H1 (cell line): ENCODE measurements around the gene PRR16. TPM values are rescaled to one million over a fixed set of nuclear protein-coding genes. Genes with fewer than 3 reads are reported as not detected.

Experiments
- CTCF ChIA-PET: fragments of 300-600 bp; sonication (Branson Sonifier 250); formaldehyde crosslinking; loops from one replicate; lab custom pipeline; 2021; ENCODE audit not compliant: partially characterized antibody; lab: Charles Lee
- POLR2A ChIA-PET: fragments of 300-600 bp; sonication (Branson Sonifier 250); formaldehyde crosslinking; loops from one replicate; lab custom pipeline; 2021; ENCODE audit warnings: inconsistent platforms; ENCODE audit not compliant: partially characterized antibody; lab: Charles Lee
- DNase-seq, 2 experiments: peaks; one replicate each; pipeline versions ENCODE4 v3.0.0 to v3.0.0-alpha.2; 2010 to 2022; ENCODE audit warnings: low spot score in 2 of 2, low read depth in 1 of 2, mixed read lengths in 1 of 2
- FAIRE-seq: peaks from 2 replicates; lab custom pipeline; 2011; peaks lifted over from hg19 to GRCh38; lab: Jason Lieb, UNC
- H2AFZ ChIP-seq: 2 replicates; pipeline ENCODE4 v1.8.1; 2012; ENCODE audit warnings: low read length, inconsistent platforms
- H2AK5ac ChIP-seq: 2 replicates; pipeline ENCODE4 v1.6.1; 2013; ENCODE audit warnings: low read depth, low read length
- H2BK120ac ChIP-seq: replicated peaks from 2 replicates; pipeline ENCODE3; 2013; ENCODE audit warnings: low read depth, low read length, inconsistent platforms
- H2BK12ac ChIP-seq: 2 replicates; pipeline ENCODE4 v1.6.1; 2013; ENCODE audit warnings: low read depth, low read length
- H2BK15ac ChIP-seq: 2 replicates; pipeline ENCODE4 v1.6.1; 2013; ENCODE audit warnings: low read length
- H2BK20ac ChIP-seq: 2 replicates; pipeline ENCODE4 v1.6.1; 2013; ENCODE audit warnings: low read length
- H2BK5ac ChIP-seq: 2 replicates; pipeline ENCODE4 v1.6.1; 2013; ENCODE audit warnings: low read depth, low read length
- H3K14ac ChIP-seq: 2 replicates; pipeline ENCODE4 v1.6.1; 2013; ENCODE audit warnings: inconsistent platforms; ENCODE audit not compliant: insufficient read length
- H3K18ac ChIP-seq: 2 replicates; pipeline ENCODE4 v1.6.1; 2013; ENCODE audit warnings: low read length; ENCODE audit errors: extremely low read depth
- H3K23ac ChIP-seq: 2 replicates; pipeline ENCODE4 v1.6.1; 2013; ENCODE audit warnings: inconsistent platforms; ENCODE audit not compliant: insufficient read length
- H3K23me2 ChIP-seq: 2 replicates; pipeline ENCODE4 v1.6.1; 2013; ENCODE audit warnings: low read depth, low read length
- H3K27ac ChIP-seq: 2 replicates; pipeline ENCODE4 v1.6.1; 2011; ENCODE audit warnings: low read depth, low read length, inconsistent platforms
- H3K27me3 ChIP-seq, 4 experiments: replicated peaks in 1 of 4; 1 replicate in 1 of 4; 2 replicates in 3 of 4; pipeline versions ENCODE4 v1.6.1 to v1.8.1; 2011 to 2013; ENCODE audit warnings: low read length in 3 of 4, mild to moderate bottlenecking in 3 of 4, inconsistent platforms in 2 of 4, mixed read lengths in 2 of 4, moderate library complexity in 1 of 4; ENCODE audit not compliant: control insufficient read depth in 3 of 4, insufficient read depth in 3 of 4; ENCODE audit errors: extremely low read depth in 1 of 4
- H3K36me3 ChIP-seq, 4 experiments: 2 replicates each; pipeline versions ENCODE4 v1.6.1 to v1.8.1; 2011 to 2013; ENCODE audit warnings: mild to moderate bottlenecking in 4 of 4, low read length in 3 of 4, moderate library complexity in 2 of 4, control low read depth in 1 of 4, inconsistent platforms in 1 of 4; ENCODE audit not compliant: insufficient read depth in 4 of 4, control insufficient read depth in 2 of 4
- H3K4ac ChIP-seq: replicated peaks from 2 replicates; pipeline ENCODE3; 2013; ENCODE audit warnings: low read length, low read depth, mixed read lengths, inconsistent platforms; ENCODE audit not compliant: insufficient read length
- H3K4me1 ChIP-seq, 4 experiments: replicated peaks in 1 of 4; 1 replicate in 1 of 4; 2 replicates in 3 of 4; pipeline versions ENCODE4 v1.6.1 to v1.8.1; 2011 to 2013; ENCODE audit warnings: low read length in 3 of 4, inconsistent platforms in 2 of 4, mixed read lengths in 1 of 4; ENCODE audit not compliant: insufficient read depth in 4 of 4, control insufficient read depth in 3 of 4
- H3K4me2 ChIP-seq, 2 experiments: 2 replicates each; pipeline versions ENCODE4 v1.6.1 to v1.8.1; 2011 to 2013; ENCODE audit warnings: low read depth in 2 of 2, low read length in 2 of 2, control low read depth in 1 of 2, inconsistent platforms in 1 of 2, mild to moderate bottlenecking in 1 of 2; ENCODE audit not compliant: insufficient read depth in 1 of 2
- H3K4me3 ChIP-seq, 4 experiments: fragments of 200-600, 300-600 bp in 1 of 4; sonication (generic), shearing (Covaris generic), sonication (Bioruptor Twin) in 1 of 4; 2 replicates each; pipeline versions ENCODE4 v1.5.1 to v1.8.1; 2011 to 2016; ENCODE audit warnings: low read length in 4 of 4, low read depth in 3 of 4, control low read depth in 2 of 4, inconsistent platforms in 2 of 4, mild to moderate bottlenecking in 2 of 4, mixed read lengths in 1 of 4, moderate library complexity in 1 of 4; ENCODE audit not compliant: insufficient read depth in 2 of 4; ENCODE audit errors: extremely low read depth in 1 of 4
- H3K56ac ChIP-seq: replicated peaks from 2 replicates; pipeline ENCODE3; 2013; ENCODE audit warnings: low read depth, mild to moderate bottlenecking, mixed read lengths, low read length, inconsistent platforms; ENCODE audit not compliant: insufficient read length
- H3K79me1 ChIP-seq: 2 replicates; pipeline ENCODE4 v1.6.1; 2013; ENCODE audit warnings: low read depth, low read length, control low read depth
- H3K79me2 ChIP-seq, 2 experiments: 2 replicates each; pipeline versions ENCODE4 v1.6.1 to v1.8.1; 2012 to 2013; ENCODE audit warnings: low read length in 2 of 2, mild to moderate bottlenecking in 2 of 2, inconsistent platforms in 1 of 2; ENCODE audit not compliant: insufficient read depth in 2 of 2, control insufficient read depth in 1 of 2
- H3K9ac ChIP-seq, 4 experiments: replicated peaks in 1 of 4; 1 replicate in 1 of 4; 2 replicates in 3 of 4; pipeline versions ENCODE4 v1.6.1 to v1.8.1; 2011 to 2013; ENCODE audit warnings: low read depth in 3 of 4, low read length in 3 of 4, control low read depth in 2 of 4, mild to moderate bottlenecking in 2 of 4, moderate library complexity in 2 of 4, inconsistent platforms in 1 of 4; ENCODE audit errors: extremely low read depth in 1 of 4
- H3K9me3 ChIP-seq, 2 experiments: 2 replicates each; pipeline versions ENCODE4 v1.6.1 to v1.8.1; 2012 to 2013; ENCODE audit warnings: mild to moderate bottlenecking in 2 of 2, moderate library complexity in 2 of 2, control low read depth in 1 of 2, inconsistent platforms in 1 of 2, low read depth in 1 of 2, low read length in 1 of 2, mixed read lengths in 1 of 2; ENCODE audit not compliant: insufficient read depth in 2 of 2
- H4K20me1 ChIP-seq, 2 experiments: replicated peaks in 1 of 2; 2 replicates each; pipeline versions ENCODE3 to v1.8.1; 2011 to 2013; ENCODE audit warnings: inconsistent platforms in 2 of 2, low read length in 2 of 2, mild to moderate bottlenecking in 1 of 2; ENCODE audit not compliant: insufficient read depth in 2 of 2, control insufficient read depth in 1 of 2
- H4K5ac ChIP-seq: 2 replicates; pipeline ENCODE4 v1.6.1; 2013; ENCODE audit warnings: low read length, low read depth, mixed read lengths, inconsistent platforms; ENCODE audit not compliant: insufficient read length
- H4K8ac ChIP-seq: 2 replicates; pipeline ENCODE4 v1.8.0; 2013; ENCODE audit warnings: mild to moderate bottlenecking, moderate library complexity, low read length, inconsistent platforms; ENCODE audit not compliant: insufficient read depth; ENCODE audit errors: extremely low read depth
- H4K91ac ChIP-seq: replicated peaks from 2 replicates; pipeline ENCODE3; 2013; ENCODE audit warnings: low read length, mixed read lengths, inconsistent platforms; ENCODE audit not compliant: insufficient read length
- SIN3A ChIP-seq, 2 experiments: IDR thresholded peaks in 1 of 2; conservative IDR thresholded peaks in 1 of 2; 2 replicates each; pipeline ENCODE4 v1.6.1; 2011 to 2012; ENCODE audit warnings: low read length in 2 of 2, improper control_type of control experiment in 1 of 2, low read depth in 1 of 2, mild to moderate bottlenecking in 1 of 2
- WGBS, 2 experiments: shearing (Covaris generic) in 1 of 2; methylation state at CpG; one replicate each; pipeline versions ENCODE4 v1.1.6 to v1.1.7; 2013 to 2015; ENCODE audit warnings: low lambda C conversion rate in 2 of 2, mixed read lengths in 2 of 2, inconsistent platforms in 1 of 2, low coverage in 1 of 2, missing lambda C conversion rate in 1 of 2; ENCODE audit not compliant: insufficient replicate concordance in 2 of 2, insufficient coverage in 1 of 2, insufficient read length in 1 of 2; ENCODE audit errors: extremely low coverage in 1 of 2, missing lambda C conversion rate in 1 of 2; 5-methylcytosine and 5-hydroxymethylcytosine counted together
- polyA plus RNA-seq, 7 experiments: library from polyadenylated mRNA; depleted of rRNA in 3 of 7; stranded (reverse) in 5 of 7; unstranded in 2 of 7; fragments of >200 nt in 5 of 7; fragments of 200-250 nt in 2 of 7; gene quantifications; 1 replicate in 5 of 7; 2 replicates in 1 of 7; 4 replicates in 1 of 7; pipeline versions ENCODE4 v1.2.1 to v1.2.3, GENCODE V29; 2011 to 2013; ENCODE audit warnings: missing spikeins in 2 of 7, mixed read lengths in 2 of 7
- total RNA-seq: library from RNA; stranded (reverse); fragmentation: NEBNext Ultra II Directional; extraction: Animal tissue kit (Norgen Biotek cat#: 25700); gene quantifications from 2 replicates; pipeline ENCODE4 v1.2.1, GENCODE V29; 2021

PRR16 gene
- total and polyA plus RNA-seq, 2 of the 8 experiments (the other 6 are each of a cell fraction or from before 2014, with no cell fraction given): 0.73 to 1.6 TPM

DNA sequence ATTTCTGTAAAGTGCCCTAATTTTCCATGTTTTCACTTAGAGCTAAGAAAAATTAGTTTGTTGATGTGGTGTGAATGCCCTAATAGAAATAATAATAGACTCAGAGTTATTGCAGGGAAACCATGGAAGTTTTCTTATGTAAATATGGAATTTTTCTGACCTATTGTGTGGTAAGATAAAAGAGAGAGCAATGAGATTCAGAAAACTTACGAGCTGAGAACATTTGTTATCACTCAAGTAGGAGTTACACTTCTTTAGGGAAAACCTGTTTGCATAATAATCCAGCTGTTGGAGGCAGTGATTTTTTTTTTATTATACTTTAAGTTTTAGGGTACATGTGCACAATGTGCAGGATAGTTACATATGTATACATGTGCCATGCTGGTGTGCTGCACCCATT is 39.2 kb downstream of the PRR16 start:
- Histone ChIP-seq H3K4me3 (no peak overlapping the region), H3K27ac (no peak overlapping the region), H3K23ac (no peak overlapping the region), H3K9me3 (no peaks in the 10 kb centered on the region), H3K4ac (no peak overlapping the region), H3K4me1 (peaks cover 0 to 3% (median 0%) of the 10 kb centered on the region in 4 experiments; a peak in 1 of 7 replicates), H3K36me3 (no peaks in the 10 kb centered on the region), H2AFZ (no peak overlapping the region), H2BK120ac (no peak overlapping the region), H2BK20ac (no peak overlapping the region), H3K56ac (no peak overlapping the region), H3K79me1 (no peaks in the 10 kb centered on the region), H3K14ac (no peak overlapping the region), H3K4me2 (no peak overlapping the region), H2BK12ac (no peak overlapping the region), H3K27me3 (no peaks in the 10 kb centered on the region), H2BK5ac (no peak overlapping the region), H2BK15ac (no peak overlapping the region), H3K79me2 (no peaks in the 10 kb centered on the region), H4K5ac (no peak overlapping the region), H4K20me1 (no peaks in the 10 kb centered on the region), H4K8ac (no peak overlapping the region), H3K23me2 (no peaks in the 10 kb centered on the region), H3K9ac (no peak overlapping the region), H3K18ac (no peak overlapping the region), H4K91ac (no peak overlapping the region), H2AK5ac (no peak overlapping the region)
- CTCF ChIA-PET: no interaction called here
- POLR2A ChIA-PET: interaction anchor here (0.6 kb wide), 1 partner anchor 202 kb away, joined by 3 read pairs; no protein-coding TSS in a partner anchor
- TF ChIP-seq SIN3A (conservative IDR thresholded peaks at IDR 0.05 in 1 of 2, IDR thresholded peaks at IDR 0.05 in 1 of 2; ENCODE audit: low read depth in 1 of 2, low read length in 2 of 2): no peak
- FAIRE-seq: no peak
- DNase-seq: no peak
- 67% methylated on average over 1 of the region's 1 CpG; no CpG with 5 or more reads in 1 of the 2 experiments for WGBS, 2 experiments
